A549 (cell line): ENCODE results near the gene PLEKHG3. TPM values are rescaled to one million over a fixed set of nuclear protein-coding genes. Genes with fewer than 3 reads are reported as not detected.

Experiments
- ATAC-seq, 2 experiments: fragments of 200-7000 bp in 1 of 2; fragments of >200 bp in 1 of 2; cut with Nextera tagmentation in 1 of 2; cut with Tn5 transposase in 1 of 2; 3 replicates each; pipeline versions ENCODE4 v1.8.0 to v1.9.1; 2018 to 2020; ENCODE audit warnings: mild to moderate bottlenecking in 1 of 2, moderate library complexity in 1 of 2
- CTCF ChIA-PET: fragments of 300-600 bp; sonication (Branson Sonifier 250); formaldehyde crosslinking; extraction: SDS; loops from one replicate; lab custom pipeline; 2021; ENCODE audit warnings: antibody characterized with exemption, inconsistent platforms; lab: Yijun Ruan, JAX
- POLR2A ChIA-PET: fragments of 350-600 bp; formaldehyde crosslinking; extraction: SDS; loops from one replicate; lab custom pipeline; 2021; ENCODE audit warnings: antibody characterized with exemption, inconsistent platforms; lab: Yijun Ruan, JAX
- DNase-seq, 2 experiments: peaks; one replicate each; pipeline versions ENCODE4 v3.0.0 to v3.0.0-alpha.2; 2011 to 2016; ENCODE audit warnings: low read depth in 1 of 2, low spot score in 1 of 2
- FAIRE-seq: peaks from 2 replicates; lab custom pipeline; 2011; peaks lifted over from hg19 to GRCh38; lab: Jason Lieb, UNC
- H3K27ac ChIP-seq, 2 experiments: fragments of >200 bp; sonication (Bioruptor Twin); formaldehyde crosslinking; 3 replicates each; pipeline ENCODE4 v1.5.1; 2016 to 2017
- H3K4me1 ChIP-seq: fragments of >200 bp; sonication (Bioruptor Twin); formaldehyde crosslinking; 3 replicates; pipeline ENCODE4 v1.6.1; 2016
- H3K4me2 ChIP-seq: fragments of >200 bp; sonication (Bioruptor Twin); formaldehyde crosslinking; 3 replicates; pipeline ENCODE4 v1.6.1; 2016
- H3K4me3 ChIP-seq: fragments of >200 bp; sonication (Bioruptor Twin); formaldehyde crosslinking; 3 replicates; pipeline ENCODE4 v1.5.1; 2016
- H3K9me3 ChIP-seq: fragments of >200 bp; sonication (Bioruptor Twin); formaldehyde crosslinking; 3 replicates; pipeline ENCODE4 v1.6.1; 2016
- CHD2 ChIP-seq: fragments of 150-350 bp; IDR thresholded peaks from 2 replicates; pipeline ENCODE4 v1.6.1; 2014; ENCODE audit warnings: low read length; ENCODE audit not compliant: partially characterized antibody
- CHD4 ChIP-seq: fragments of 200-600 bp; sonication (generic); IDR thresholded peaks from 2 replicates; pipeline ENCODE4 v1.6.1; 2016; ENCODE audit warnings: antibody characterized with exemption, mild to moderate bottlenecking, borderline replicate concordance
- FOSB ChIP-seq: fragments of 250-450 bp; sonication (Bioruptor Pico); IDR thresholded peaks from 2 replicates; pipeline ENCODE4 v1.5.0; 2020; ENCODE audit warnings: mild to moderate bottlenecking, moderate library complexity
- HOXB5 ChIP-seq: fragments of 250-450 bp; sonication (Bioruptor Pico); IDR thresholded peaks from 2 replicates; pipeline ENCODE4 v1.5.0; 2020; ENCODE audit warnings: mild to moderate bottlenecking, moderate library complexity
- JUN ChIP-seq, 2 experiments: fragments of >200 bp; sonication (Bioruptor Twin); formaldehyde crosslinking; IDR thresholded peaks; 2 replicates in 1 of 2; 3 replicates in 1 of 2; pipeline ENCODE4 v1.6.1; 2016 to 2017
- KDM1A ChIP-seq: fragments of 200-600 bp; sonication (generic); IDR thresholded peaks from 2 replicates; pipeline ENCODE4 v1.6.1; 2016; ENCODE audit warnings: low read depth, mild to moderate bottlenecking
- KDM5A ChIP-seq: fragments of 200-600 bp; sonication (generic); IDR thresholded peaks from 2 replicates; pipeline ENCODE4 v1.6.1; 2016; ENCODE audit warnings: antibody characterized with exemption, mild to moderate bottlenecking
- MAFK ChIP-seq: fragments of 450-650 bp; IDR thresholded peaks from 2 replicates; pipeline ENCODE4 v1.6.1; 2014; ENCODE audit not compliant: partially characterized antibody
- MYC ChIP-seq: IDR thresholded peaks from 2 replicates; pipeline ENCODE4 v1.6.1; 2012; ENCODE audit warnings: mild to moderate bottlenecking, inconsistent platforms, low read length, improper control_type of control experiment, borderline replicate concordance
- NFE2L2 ChIP-seq: fragments of 150-350 bp; conservative IDR thresholded peaks from 2 replicates; pipeline ENCODE4 v1.6.1; 2014; ENCODE audit warnings: low read length
- NPAS2 ChIP-seq: fragments of 250-450 bp; sonication (Bioruptor Pico); IDR thresholded peaks from 2 replicates; pipeline ENCODE4 v1.8.0; 2022; ENCODE audit warnings: mild to moderate bottlenecking, moderate library complexity, borderline replicate concordance
- POLR2A ChIP-seq: IDR thresholded peaks from 2 replicates; pipeline ENCODE4 v1.6.1; 2012; ENCODE audit warnings: mild to moderate bottlenecking, low read length
- RAD21 ChIP-seq, 2 experiments: fragments of >200 bp in 1 of 2; sonication (Bioruptor Twin) in 1 of 2; formaldehyde crosslinking in 1 of 2; IDR thresholded peaks in 1 of 2; conservative IDR thresholded peaks in 1 of 2; 2 replicates in 1 of 2; 3 replicates in 1 of 2; pipeline ENCODE4 v1.6.1; 2012 to 2018; ENCODE audit warnings: inconsistent platforms in 1 of 2
- RCOR1 ChIP-seq: fragments of 150-350 bp; IDR thresholded peaks from 2 replicates; pipeline ENCODE4 v1.6.1; 2014; ENCODE audit warnings: antibody characterized with exemption, low read length, low read depth
- SMC3 ChIP-seq: fragments of >200 bp; sonication (Bioruptor Twin); formaldehyde crosslinking; IDR thresholded peaks from 3 replicates; pipeline ENCODE4 v1.6.1; 2018; ENCODE audit warnings: inconsistent platforms
- ZFP36 ChIP-seq: fragments of 450-650 bp; IDR thresholded peaks from 2 replicates; pipeline ENCODE4 v1.6.1; 2014; ENCODE audit warnings: borderline replicate concordance; ENCODE audit not compliant: partially characterized antibody
- ZSCAN20 ChIP-seq: fragments of 250-450 bp; sonication (Bioruptor Pico); IDR thresholded peaks from 2 replicates; pipeline ENCODE4 v1.8.0; 2022; ENCODE audit warnings: mild to moderate bottlenecking, moderate library complexity
- WGBS: methylation state at CpG from one replicate; pipeline ENCODE4 v1.1.6; 2017; ENCODE audit errors: missing lambda C conversion rate; 5-methylcytosine and 5-hydroxymethylcytosine counted together
- polyA plus RNA-seq, 4 experiments: library from polyadenylated mRNA; depleted of rRNA in 3 of 4; stranded (reverse); fragments of >200 nt; fragmentation: RNase III in 1 of 4; extraction: RNeasy Plus Mini Kit Qiagen cat#74134 plus additional on column Dnase treatment in 1 of 4; gene quantifications; 2 replicates in 3 of 4; 3 replicates in 1 of 4; pipeline ENCODE4 v1.2.3, GENCODE V29; 2011 to 2017
- TF ChIP-seq, protein P1 (sequence below): fragments of 150-350 bp; IDR thresholded peaks from 2 replicates; pipeline ENCODE4 v1.6.1; 2014; ENCODE audit warnings: low read depth, mild to moderate bottlenecking, low read length

PLEKHG3 gene
- polyA plus RNA-seq, 2 of the 4 experiments (the other 2 are of a cell fraction): 21.9 to 30.5 TPM

DNA sequence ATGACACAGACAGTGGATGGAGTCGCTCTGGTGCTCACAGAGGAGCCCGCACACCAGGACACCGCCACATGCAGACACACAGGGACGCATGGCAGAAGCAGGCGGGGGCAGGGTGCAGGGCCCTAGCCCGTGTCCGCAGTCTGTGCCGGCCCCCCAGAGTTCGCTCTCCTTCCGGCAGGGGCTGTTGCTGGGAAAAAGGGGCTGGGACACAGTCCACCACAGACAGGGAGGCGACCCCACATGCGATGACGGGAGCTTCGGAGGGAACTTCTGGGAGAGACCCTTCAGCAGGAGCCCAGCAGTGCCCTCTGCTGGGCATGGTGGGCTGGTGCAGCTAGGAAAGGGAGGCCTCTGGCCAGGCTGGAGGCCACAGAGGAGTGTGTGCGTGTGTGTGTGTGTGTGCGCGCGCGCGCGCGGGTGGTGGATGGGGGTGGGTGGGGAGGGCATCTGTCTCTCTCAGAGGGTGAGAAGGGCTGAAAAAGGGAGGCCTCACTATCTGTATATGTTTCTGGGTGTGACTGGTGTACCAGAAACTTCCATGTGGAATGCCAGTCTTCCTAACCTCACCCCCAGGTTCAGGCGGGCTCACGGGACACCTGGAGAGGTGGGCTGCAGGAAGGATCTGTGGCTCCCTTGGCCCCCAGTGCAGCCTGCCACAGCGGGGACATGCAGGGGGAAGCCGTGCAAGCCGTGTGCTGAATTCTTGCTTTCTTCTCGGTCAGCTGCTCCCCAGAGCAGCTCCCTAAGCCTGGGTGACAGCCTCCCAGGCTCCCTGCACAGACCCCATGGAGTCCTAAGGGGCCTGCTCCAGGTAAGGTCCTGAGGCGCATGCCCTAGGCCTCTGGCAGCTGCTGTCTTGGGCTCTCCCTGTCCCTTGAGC is 60.7 kb downstream of the PLEKHG3 start (continued):
- TF ChIP-seq HOXB5 (CRISPR knock-in tag): 0 out of 2 replicates have a peak, but pooled peaks have one; percentile 32
- no peak for TF ChIP-seq KDM5A

DNA sequence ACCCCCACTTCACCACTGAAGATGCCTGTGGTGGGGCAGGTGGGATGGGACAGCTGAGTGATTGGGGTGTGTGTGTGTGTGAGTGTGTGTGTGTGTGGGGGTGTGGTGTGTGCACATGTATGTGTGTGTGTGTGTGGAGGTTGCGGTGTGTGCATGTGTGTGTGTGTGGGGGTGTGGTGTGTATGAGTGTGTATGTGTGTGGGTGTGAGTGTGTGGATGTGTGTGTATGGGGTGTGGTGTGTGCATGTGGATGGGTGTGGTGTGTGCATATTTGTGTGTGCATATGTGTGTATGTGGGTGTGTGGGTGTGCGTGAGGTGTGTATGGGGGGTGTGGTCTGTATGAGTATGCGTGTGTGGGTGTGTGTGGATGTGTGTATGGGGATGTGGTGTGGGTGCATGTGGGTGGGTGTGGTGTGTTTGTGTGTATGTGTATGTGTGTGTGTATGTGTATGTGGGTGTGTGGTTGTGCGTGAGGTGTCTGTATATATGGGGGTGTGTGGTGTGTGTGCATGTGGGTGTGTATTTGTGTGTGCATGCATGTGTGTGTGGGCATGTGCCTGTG is 61.6 kb downstream of the PLEKHG3 start:
- ChIA-PET POLR2A (interaction anchor here (1.4 kb wide), 1 partner anchor 225 kb away, joined by 17 read pairs; the partner anchor contains the start of gene HSPA2), CTCF (interaction anchor here (0.6 to 6.6 kb wide), 32 partner anchors 8 to 225 kb away, joined by 3 to 106 read pairs (median 5); partner anchors contain the start of genes HSPA2, PLEKHG3 and SPTB)

DNA sequence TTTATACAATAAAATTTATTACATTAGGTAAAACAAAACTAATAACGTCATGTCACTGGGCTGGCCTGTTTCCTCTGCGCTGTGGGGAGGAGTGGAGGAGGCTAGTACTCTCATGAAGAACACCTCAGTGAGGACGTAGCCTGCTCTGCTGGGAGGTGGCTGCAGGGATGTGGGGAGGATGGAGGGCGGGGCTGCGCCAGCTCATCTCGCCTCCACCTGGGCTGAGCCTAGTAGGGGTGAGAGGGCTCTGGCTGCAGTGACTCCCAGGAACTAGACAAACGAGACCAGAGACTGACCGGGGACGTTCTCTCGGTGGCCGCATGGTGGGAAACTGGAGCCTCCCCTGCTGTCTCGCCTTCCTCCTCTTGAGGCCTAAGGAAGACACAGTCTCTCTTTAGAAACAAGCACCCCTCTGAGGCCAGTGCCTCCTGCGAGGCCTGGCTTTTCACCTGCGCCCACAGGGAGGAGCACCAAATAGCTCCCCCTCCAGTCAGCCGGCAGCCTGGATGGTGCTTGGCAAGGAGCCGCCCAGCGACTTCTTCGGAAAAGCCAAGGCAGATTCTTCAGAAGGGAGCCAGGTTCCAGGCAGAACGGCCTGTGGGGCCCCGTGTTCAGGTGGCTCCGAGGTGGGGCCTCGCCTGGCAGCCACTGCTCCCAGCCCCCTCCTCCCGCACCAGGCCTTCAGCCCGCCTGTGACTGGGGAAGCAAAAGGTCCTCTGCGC is 62.4 kb downstream of the PLEKHG3 start:
- ATAC-seq: no peak
- Histone ChIP-seq H3K4me1 (peaks cover 47% of the 10 kb centered on the region), H3K9me3 (no peaks in the 10 kb centered on the region), H3K4me3 (no peak overlapping the region), H3K4me2 (no peak overlapping the region), H3K27ac (peak overlapping the region in 1 of 2 experiments; percentile 92; a peak in 3 of 6 replicates)
- 69% methylated on average over 16 of the region's 25 CpGs for WGBS
- TF ChIP-seq RAD21 (conservative IDR thresholded peaks at IDR 0.05 in 1 of 2, IDR thresholded peaks at IDR 0.05 in 1 of 2): no peak
- no peak for TF ChIP-seq KDM1A
- TF ChIP-seq ZFP36: no peak
- TF ChIP-seq CHD4: no peak
- TF ChIP-seq FOSB (CRISPR knock-in tag): no peak
- no peak for TF ChIP-seq MYC
- no peak for TF ChIP-seq JUN (IDR thresholded peaks at IDR 0.05)
- TF ChIP-seq, protein P1, sequence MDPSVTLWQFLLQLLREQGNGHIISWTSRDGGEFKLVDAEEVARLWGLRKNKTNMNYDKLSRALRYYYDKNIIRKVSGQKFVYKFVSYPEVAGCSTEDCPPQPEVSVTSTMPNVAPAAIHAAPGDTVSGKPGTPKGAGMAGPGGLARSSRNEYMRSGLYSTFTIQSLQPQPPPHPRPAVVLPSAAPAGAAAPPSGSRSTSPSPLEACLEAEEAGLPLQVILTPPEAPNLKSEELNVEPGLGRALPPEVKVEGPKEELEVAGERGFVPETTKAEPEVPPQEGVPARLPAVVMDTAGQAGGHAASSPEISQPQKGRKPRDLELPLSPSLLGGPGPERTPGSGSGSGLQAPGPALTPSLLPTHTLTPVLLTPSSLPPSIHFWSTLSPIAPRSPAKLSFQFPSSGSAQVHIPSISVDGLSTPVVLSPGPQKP: no peak
- TF ChIP-seq SMC3: no peak
- no peak for TF ChIP-seq NPAS2
- CTCF ChIA-PET: interaction anchor here (0.9 to 6.6 kb wide), 5 partner anchors 8 to 226 kb away, joined by 3 to 106 read pairs (median 22); partner anchors contain the start of gene HSPA2
- no peak for DNase-seq
- POLR2A ChIA-PET: no interaction called here
- no peak for FAIRE-seq

More for the DNA sequence above, 61.6 kb downstream of the PLEKHG3 start:
- 91% methylated on average over 4 of the region's 4 CpGs for WGBS
- Histone ChIP-seq H3K4me2 (no peak overlapping the region), H3K9me3 (no peaks in the 10 kb centered on the region), H3K4me3 (no peak overlapping the region), H3K27ac (peak overlapping the region; percentile 92 to 93; a peak in 4 of 6 replicates), H3K4me1 (peaks cover 54% of the 10 kb centered on the region)
- FAIRE-seq (no peak), ATAC-seq (no peak), DNase-seq (no peak)
- TF ChIP-seq POLR2A: no peak
- no peak for TF ChIP-seq MAFK

DNA sequence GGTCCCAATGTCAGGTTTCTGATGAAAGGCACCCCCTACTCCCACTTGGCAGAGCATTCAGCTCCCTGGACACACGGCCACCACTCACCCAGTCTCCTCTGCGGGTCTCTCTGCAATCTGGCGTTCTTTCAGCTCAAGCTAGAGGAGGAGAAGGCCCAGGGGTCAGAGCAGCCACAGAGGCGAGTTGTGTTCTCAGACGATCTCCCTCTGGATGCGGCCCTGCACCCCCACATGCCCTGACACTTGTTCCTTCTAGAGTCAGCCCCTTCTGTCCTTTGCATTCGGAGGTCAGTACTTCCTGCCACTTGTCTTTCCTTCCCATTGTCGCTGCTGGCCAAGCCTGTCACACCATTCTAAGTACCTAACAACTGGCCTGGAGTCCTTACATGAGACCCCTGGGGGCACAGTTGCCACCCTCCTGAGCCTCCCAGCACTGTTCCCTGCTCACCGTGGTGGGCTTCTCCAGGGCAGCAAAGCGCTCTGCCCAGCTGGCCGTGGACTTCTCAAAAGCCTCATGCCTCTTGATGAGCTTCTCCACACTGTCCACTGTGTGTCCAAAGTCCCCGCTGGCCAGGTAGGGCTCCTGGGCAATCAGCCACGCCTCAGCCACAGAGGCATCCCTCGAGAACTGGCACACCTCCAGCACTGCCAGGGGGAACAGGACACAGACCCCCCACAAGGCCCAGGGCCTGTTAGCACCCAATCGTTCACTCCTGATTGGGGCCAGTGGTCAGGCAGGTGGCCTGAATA is 63.2 kb downstream of the PLEKHG3 start:
- no peak overlapping the region for H3K4me2 ChIP-seq
- no peak overlapping the region for H3K4me3 ChIP-seq
- TF ChIP-seq RAD21 (conservative IDR thresholded peaks at IDR 0.05 in 1 of 2, IDR thresholded peaks at IDR 0.05 in 1 of 2): no peak
- TF ChIP-seq CHD2: no peak
- no peak for TF ChIP-seq ZSCAN20
- TF ChIP-seq, protein P1: no peak
- no peak for TF ChIP-seq RCOR1
- TF ChIP-seq NFE2L2: no peak
- FAIRE-seq (no peak), DNase-seq (no peak), ATAC-seq (no peak)
- no peaks in the 10 kb centered on the region for H3K9me3 ChIP-seq
- POLR2A ChIA-PET: no interaction called here
- H3K27ac ChIP-seq: peak overlapping the region in 1 of 2 experiments; percentile 92; a peak in 3 of 6 replicates
- CTCF ChIA-PET: interaction anchor here (0.7 to 12.5 kb wide), 8 partner anchors 8 to 227 kb away, joined by 3 to 106 read pairs (median 4); partner anchors contain the start of gene HSPA2
- WGBS: 72% methylated on average over 11 of the region's 15 CpGs
- H3K4me1 ChIP-seq: peaks cover 42% of the 10 kb centered on the region
